ENCODE data around the gene GP5. TPM values are rescaled to one million over a fixed set of nuclear protein-coding genes. Genes with fewer than 3 reads are reported as not detected.
A peak's percentile ranks its signal among the peaks of the same experiment; 100 is the strongest.

GP5 gene
- total RNA-seq, 1 donor from 2014 or later = not detected

GRCh38 chr3:194418671-194419070 is 19.6 kb upstream of the GP5 start:
- H3K4me3 Mint-ChIP-seq (ENCODE audit: unreplicated experiment) = no peak overlapping the region
- no peaks in the 10 kb centered on the region for H3K27me3 Mint-ChIP-seq (ENCODE audit: unreplicated experiment)
- H3K9me3 Mint-ChIP-seq (ENCODE audit: unreplicated experiment) = no peaks in the 10 kb centered on the region
- TF ChIP-seq, protein P1, sequence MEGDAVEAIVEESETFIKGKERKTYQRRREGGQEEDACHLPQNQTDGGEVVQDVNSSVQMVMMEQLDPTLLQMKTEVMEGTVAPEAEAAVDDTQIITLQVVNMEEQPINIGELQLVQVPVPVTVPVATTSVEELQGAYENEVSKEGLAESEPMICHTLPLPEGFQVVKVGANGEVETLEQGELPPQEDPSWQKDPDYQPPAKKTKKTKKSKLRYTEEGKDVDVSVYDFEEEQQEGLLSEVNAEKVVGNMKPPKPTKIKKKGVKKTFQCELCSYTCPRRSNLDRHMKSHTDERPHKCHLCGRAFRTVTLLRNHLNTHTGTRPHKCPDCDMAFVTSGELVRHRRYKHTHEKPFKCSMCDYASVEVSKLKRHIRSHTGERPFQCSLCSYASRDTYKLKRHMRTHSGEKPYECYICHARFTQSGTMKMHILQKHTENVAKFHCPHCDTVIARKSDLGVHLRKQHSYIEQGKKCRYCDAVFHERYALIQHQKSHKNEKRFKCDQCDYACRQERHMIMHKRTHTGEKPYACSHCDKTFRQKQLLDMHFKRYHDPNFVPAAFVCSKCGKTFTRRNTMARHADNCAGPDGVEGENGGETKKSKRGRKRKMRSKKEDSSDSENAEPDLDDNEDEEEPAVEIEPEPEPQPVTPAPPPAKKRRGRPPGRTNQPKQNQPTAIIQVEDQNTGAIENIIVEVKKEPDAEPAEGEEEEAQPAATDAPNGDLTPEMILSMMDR (IDR thresholded peaks at IDR 0.05) = no peak
- DNase-seq (ENCODE audit: extremely low spot score, unreplicated experiment) = no peak
- peaks cover 44% of the 10 kb centered on the region for H3K36me3 Mint-ChIP-seq (ENCODE audit: unreplicated experiment)
- peaks cover 14% of the 10 kb centered on the region for H3K4me1 Mint-ChIP-seq (ENCODE audit: unreplicated experiment)
- no peak overlapping the region for H3K27ac Mint-ChIP-seq (ENCODE audit: unreplicated experiment)

DNA sequence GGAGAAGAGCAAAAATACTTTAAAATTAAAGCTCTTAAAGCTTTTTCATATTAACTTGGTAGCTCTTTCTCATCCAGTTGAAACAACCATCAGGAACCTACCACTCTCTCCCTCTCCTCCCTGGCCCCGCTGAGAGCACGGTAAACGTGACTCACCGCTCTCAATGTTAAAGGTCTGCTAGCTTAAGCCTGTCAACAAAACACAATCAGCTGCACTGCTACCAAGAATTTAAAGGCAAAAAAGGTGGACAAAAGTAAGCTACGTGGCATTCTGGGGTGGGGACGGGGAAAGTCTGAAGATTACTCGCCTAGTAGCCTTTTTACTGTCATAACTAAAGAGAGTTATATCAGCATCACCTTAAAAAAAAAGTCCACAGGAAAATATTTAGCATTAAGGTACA is 8.4 kb upstream of the GP5 start:
- Mint-ChIP-seq H3K27me3 (ENCODE audit: unreplicated experiment) (no peaks in the 10 kb centered on the region), H3K4me1 (ENCODE audit: unreplicated experiment) (peaks cover 3% of the 10 kb centered on the region), H3K9me3 (ENCODE audit: unreplicated experiment) (no peaks in the 10 kb centered on the region), H3K27ac (ENCODE audit: unreplicated experiment) (no peak overlapping the region), H3K36me3 (ENCODE audit: unreplicated experiment) (peaks cover 26% of the 10 kb centered on the region), H3K4me3 (ENCODE audit: unreplicated experiment) (no peak overlapping the region)
- DNase-seq (ENCODE audit: extremely low spot score, unreplicated experiment) = no peak
- TF ChIP-seq, protein P1 (IDR thresholded peaks at IDR 0.05) = no peak

DNA sequence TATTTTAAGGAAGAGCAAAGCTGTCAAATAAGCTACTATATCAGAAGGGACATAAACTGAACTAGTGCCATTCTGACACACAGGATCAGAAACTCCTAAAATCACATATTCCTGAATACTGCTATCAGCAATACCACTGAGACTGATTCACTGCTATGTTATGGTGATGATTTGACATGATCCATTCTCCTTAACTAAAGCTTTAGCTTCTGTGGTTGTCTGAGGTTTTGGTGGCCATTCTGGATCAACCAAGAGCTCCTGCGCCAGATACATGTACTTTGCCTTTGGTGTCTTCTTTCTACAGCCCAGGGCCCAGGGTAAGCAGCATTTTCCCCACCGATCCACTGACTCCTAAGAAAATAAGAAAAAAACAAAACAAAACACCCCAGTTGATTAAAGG is 6.7 kb upstream of the GP5 start:
- TF ChIP-seq, protein P1 (IDR thresholded peaks at IDR 0.05) = no peak
- Mint-ChIP-seq H3K4me3 (ENCODE audit: unreplicated experiment) (no peak overlapping the region), H3K4me1 (ENCODE audit: unreplicated experiment) (peaks cover 3% of the 10 kb centered on the region), H3K36me3 (ENCODE audit: unreplicated experiment) (peaks cover 21% of the 10 kb centered on the region), H3K9me3 (ENCODE audit: unreplicated experiment) (no peaks in the 10 kb centered on the region), H3K27me3 (ENCODE audit: unreplicated experiment) (no peaks in the 10 kb centered on the region), H3K27ac (ENCODE audit: unreplicated experiment) (no peak overlapping the region)
- no peak for DNase-seq (ENCODE audit: extremely low spot score, unreplicated experiment)

DNA sequence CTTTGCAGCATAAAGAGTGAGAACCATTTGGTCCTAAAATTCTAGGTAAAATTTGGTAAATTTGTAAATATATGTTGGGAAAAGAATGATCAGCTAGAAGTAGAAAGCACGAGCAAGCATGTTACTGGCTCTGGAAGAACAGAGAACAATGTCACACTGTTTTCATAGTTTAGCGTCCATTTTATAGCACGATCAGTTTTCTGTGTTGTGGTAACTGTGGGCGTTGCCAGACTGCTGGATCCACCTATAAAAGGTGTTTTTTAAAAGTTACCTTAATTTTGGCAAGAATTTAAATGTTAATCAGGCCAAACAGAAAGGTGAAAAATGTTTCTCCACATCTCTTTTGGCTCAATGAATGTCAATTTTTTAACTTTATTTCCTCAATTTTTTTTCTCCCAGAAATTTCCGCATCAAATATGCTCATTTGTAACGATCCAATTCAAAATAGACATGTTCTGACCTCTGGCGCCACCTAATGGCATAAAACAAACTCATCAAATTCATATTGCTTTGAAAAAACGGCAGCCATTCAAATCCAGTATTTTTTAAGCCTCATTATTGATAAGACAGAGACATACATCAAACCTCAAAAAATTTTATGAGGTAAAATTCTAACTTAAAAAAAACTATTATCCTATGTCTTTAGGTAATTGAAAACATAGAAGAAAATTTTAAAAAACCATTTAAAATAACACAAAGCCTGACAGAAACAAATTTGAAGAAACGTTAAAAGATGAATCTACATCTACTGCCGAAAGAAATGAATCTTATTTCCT is 5.5 kb upstream of the GP5 start:
- peaks cover 3% of the 10 kb centered on the region for H3K4me1 Mint-ChIP-seq (ENCODE audit: unreplicated experiment)
- peaks cover 19% of the 10 kb centered on the region for H3K36me3 Mint-ChIP-seq (ENCODE audit: unreplicated experiment)
- no peak overlapping the region for H3K4me3 Mint-ChIP-seq (ENCODE audit: unreplicated experiment)
- H3K27ac Mint-ChIP-seq (ENCODE audit: unreplicated experiment) = no peak overlapping the region
- H3K9me3 Mint-ChIP-seq (ENCODE audit: unreplicated experiment) = no peaks in the 10 kb centered on the region
- TF ChIP-seq, protein P1 (IDR thresholded peaks at IDR 0.05) = peak; percentile 81
- no peak for DNase-seq (ENCODE audit: extremely low spot score, unreplicated experiment)
- no peaks in the 10 kb centered on the region for H3K27me3 Mint-ChIP-seq (ENCODE audit: unreplicated experiment)

- Mint-ChIP-seq H3K4me1 (ENCODE audit: unreplicated experiment) (no peaks in the 10 kb centered on the region), H3K27ac (ENCODE audit: unreplicated experiment) (no peak overlapping the region), H3K36me3 (ENCODE audit: unreplicated experiment) (peaks cover 5% of the 10 kb centered on the region), H3K4me3 (ENCODE audit: unreplicated experiment) (no peak overlapping the region), H3K9me3 (ENCODE audit: unreplicated experiment) (no peaks in the 10 kb centered on the region), H3K27me3 (ENCODE audit: unreplicated experiment) (no peaks in the 10 kb centered on the region)
- no peak for DNase-seq (ENCODE audit: extremely low spot score, unreplicated experiment)
- TF ChIP-seq, protein P1 (IDR thresholded peaks at IDR 0.05) = no peak
Observed at GRCh38 chr3:194401868-194402329, 2.8 kb upstream of the GP5 start.
